Tibial nerve (tissue), 4 donors: Measurements from ENCODE around the gene PDIA6. TPM values are rescaled to one million over a fixed set of nuclear protein-coding genes. Genes with fewer than 3 reads are reported as not detected.

ENCODE experiments used
- DNase-seq, 2 donors: peaks; one replicate each; pipeline ENCODE4 v3.0.0-alpha.2; 2019; ENCODE audit warnings: low spot score in 2 of 2
- H3K27ac ChIP-seq, 4 donors: fragments of 200-600 bp; sonication (generic) in 3 of 4; one replicate each; pipeline ENCODE4 v1.5.1; 2017 to 2019; ENCODE audit warnings: mild to moderate bottlenecking in 1 of 4
- H3K27me3 ChIP-seq, 2 donors: fragments of 200-600 bp; sonication (generic) in 1 of 2; one replicate each; pipeline versions ENCODE4 v1.5.1 to v1.6.0; 2017 to 2019
- H3K36me3 ChIP-seq, 3 donors: fragments of 200-600 bp; sonication (generic); one replicate each; pipeline ENCODE4 v1.5.1; 2018 to 2019
- H3K4me1 ChIP-seq, 4 donors: fragments of 200-600 bp; sonication (generic) in 3 of 4; one replicate each; pipeline ENCODE4 v1.5.1; 2017 to 2019
- H3K4me3 ChIP-seq, 4 donors: fragments of 200-600 bp; sonication (generic) in 3 of 4; one replicate each; pipeline ENCODE4 v1.5.1; 2017 to 2019; ENCODE audit warnings: mild to moderate bottlenecking in 1 of 4, moderate library complexity in 1 of 4
- H3K9me3 ChIP-seq, 4 donors: fragments of 200-600 bp; sonication (generic) in 3 of 4; one replicate each; pipeline ENCODE4 v1.5.1; 2017 to 2019
- CTCF ChIP-seq, 5 experiments: fragments of 200-600 bp in 3 of 5; fragments of 450-650 bp in 2 of 5; sonication (generic) in 3 of 5; IDR thresholded peaks; one replicate each; pipeline ENCODE4 v1.5.1; 2016 to 2019; ENCODE audit warnings: antibody characterized with exemption in 5 of 5, mild to moderate bottlenecking in 3 of 5, moderate library complexity in 2 of 5
- EP300 ChIP-seq, 2 donors: sonication (generic); formaldehyde crosslinking; IDR thresholded peaks; one replicate each; pipeline ENCODE4 v1.6.1; 2017; ENCODE audit warnings: antibody characterized with exemption in 2 of 2, mild to moderate bottlenecking in 1 of 2
- POLR2A ChIP-seq, 2 donors: fragments of 450-650 bp; IDR thresholded peaks; one replicate each; pipeline ENCODE4 v1.6.1; 2017; ENCODE audit warnings: antibody characterized with exemption in 2 of 2, mild to moderate bottlenecking in 2 of 2, moderate library complexity in 2 of 2
- WGBS, 2 donors: methylation state at CpG; one replicate each; pipeline ENCODE4 v1.1.5; 2018; 5-methylcytosine and 5-hydroxymethylcytosine counted together
- total RNA-seq, 4 donors: library from RNA; depleted of rRNA; stranded (reverse); fragments of >200 nt; gene quantifications; one replicate each; pipeline ENCODE4 v1.1.0, GENCODE V29; 2016

The PDIA6 gene
- total RNA-seq, 4 donors from 2014 or later = 61.4 to 84.3 (median 76.2) TPM

GRCh38 chr2:10826625-10827024 is 14.0 kb upstream of the PDIA6 start:
- no peak overlapping the region for H3K27ac ChIP-seq
- DNase-seq = no peak
- no peaks in the 10 kb centered on the region for H3K9me3 ChIP-seq
- no peaks in the 10 kb centered on the region for H3K36me3 ChIP-seq
- H3K4me1 ChIP-seq = peaks cover 0 to 3% (median 0%) of the 10 kb centered on the region in 4 donors
- no peak for TF ChIP-seq EP300 (IDR thresholded peaks at IDR 0.05)
- no peak for TF ChIP-seq CTCF (IDR thresholded peaks at IDR 0.05)
- no peak for TF ChIP-seq POLR2A (IDR thresholded peaks at IDR 0.05)
- 83 to 86% methylated on average over 8 of the region's 8 CpGs for WGBS, 2 donors
- H3K4me3 ChIP-seq = no peak overlapping the region
- H3K27me3 ChIP-seq = peaks cover 0 to 24% of the 10 kb centered on the region in 2 donors

GRCh38 chr2:10826026-10826425 is 13.4 kb upstream of the PDIA6 start:
- no peaks in the 10 kb centered on the region for H3K9me3 ChIP-seq
- 85% methylated on average over 8 of the region's 8 CpGs for WGBS, 2 donors
- H3K36me3 ChIP-seq = no peaks in the 10 kb centered on the region
- H3K4me1 ChIP-seq = no peaks in the 10 kb centered on the region
- H3K27ac ChIP-seq = no peak overlapping the region
- peaks cover 0 to 18% of the 10 kb centered on the region in 2 donors for H3K27me3 ChIP-seq
- H3K4me3 ChIP-seq = no peak overlapping the region
- DNase-seq = no peak
- TF ChIP-seq POLR2A (IDR thresholded peaks at IDR 0.05) (no peak), EP300 (IDR thresholded peaks at IDR 0.05) (no peak), CTCF (IDR thresholded peaks at IDR 0.05) (no peak)

GRCh38 chr2:10824191-10824590 is 11.6 kb upstream of the PDIA6 start:
- Histone ChIP-seq H3K4me1 (no peaks in the 10 kb centered on the region), H3K4me3 (no peak overlapping the region), H3K27ac (no peak overlapping the region), H3K36me3 (no peaks in the 10 kb centered on the region), H3K9me3 (no peaks in the 10 kb centered on the region), H3K27me3 (peaks cover 0 to 4% of the 10 kb centered on the region in 2 donors)
- DNase-seq = no peak
- 93 to 96% methylated on average over 4 of the region's 4 CpGs for WGBS, 2 donors
- TF ChIP-seq POLR2A (IDR thresholded peaks at IDR 0.05) (no peak), EP300 (IDR thresholded peaks at IDR 0.05) (no peak), CTCF (IDR thresholded peaks at IDR 0.05) (no peak)

GRCh38 chr2:10820978-10821695 is 8.6 kb upstream of the PDIA6 start:
- Histone ChIP-seq H3K27ac (no peak overlapping the region), H3K4me3 (no peak overlapping the region), H3K27me3 (peaks cover 0 to under 1% of the 10 kb centered on the region in 2 donors), H3K36me3 (no peaks in the 10 kb centered on the region), H3K4me1 (no peaks in the 10 kb centered on the region), H3K9me3 (no peaks in the 10 kb centered on the region)
- WGBS, 2 donors = 53 to 59% methylated on average over 13 of the region's 13 CpGs
- DNase-seq = no peak
- TF ChIP-seq CTCF (IDR thresholded peaks at IDR 0.05) (no peak), EP300 (IDR thresholded peaks at IDR 0.05) (no peak)

- no peaks in the 10 kb centered on the region for H3K4me1 ChIP-seq
- no peaks in the 10 kb centered on the region for H3K27me3 ChIP-seq
- no peak overlapping the region for H3K4me3 ChIP-seq
- DNase-seq = no peak
- no peaks in the 10 kb centered on the region for H3K36me3 ChIP-seq
- no peak overlapping the region for H3K27ac ChIP-seq
- TF ChIP-seq CTCF (IDR thresholded peaks at IDR 0.05) = no peak
- no peak for TF ChIP-seq POLR2A (IDR thresholded peaks at IDR 0.05)
- no peak for TF ChIP-seq EP300 (IDR thresholded peaks at IDR 0.05)
- 39 to 43% methylated on average over 8 of the region's 8 CpGs for WGBS, 2 donors
- no peaks in the 10 kb centered on the region for H3K9me3 ChIP-seq
Measured at GRCh38 chr2:10820562-10820961, 8.0 kb upstream of the PDIA6 start.
